SK-N-SH (cell line): ENCODE results near the gene DSTN. TPM values are rescaled to one million over a fixed set of nuclear protein-coding genes. Genes with fewer than 3 reads are reported as not detected.

ENCODE experiments used
- CTCF ChIA-PET: fragments of 300-600, 350-600 bp; formaldehyde crosslinking; extraction: SDS; loops from one replicate; lab custom pipeline; 2021; lab: Yijun Ruan, JAX
- POLR2A ChIA-PET: fragments of 350-600 bp; sonication (Branson Sonifier 250); formaldehyde crosslinking; extraction: SDS; loops from one replicate; lab custom pipeline; 2020; ENCODE audit warnings: antibody characterized with exemption, inconsistent platforms; lab: Yijun Ruan, JAX
- DNase-seq: peaks from one replicate; pipeline ENCODE4 v3.0.0; 2012
- H2AFZ ChIP-seq: fragments of 200-600 bp; sonication (generic); 2 replicates; pipeline ENCODE4 v1.8.1; 2016; ENCODE audit warnings: antibody characterized with exemption, mild to moderate bottlenecking, low read depth
- H3F3A ChIP-seq: fragments of 200-600 bp; sonication (generic); replicated peaks from 2 replicates; pipeline ENCODE3; 2016; ENCODE audit warnings: antibody characterized with exemption, mild to moderate bottlenecking; ENCODE audit not compliant: insufficient read depth
- H3K27ac ChIP-seq, 2 experiments: fragments of 200-500 bp in 1 of 2; fragments of 200-600 bp in 1 of 2; sonication (Bioruptor generic) in 1 of 2; sonication (generic), shearing (Covaris generic) in 1 of 2; 2 replicates each; pipeline versions ENCODE4 v1.5.1 to v1.6.1; 2014 to 2016; ENCODE audit warnings: low read depth in 2 of 2, inconsistent platforms in 1 of 2, low read length in 1 of 2, mild to moderate bottlenecking in 1 of 2, mixed read lengths in 1 of 2
- H3K27me3 ChIP-seq: fragments of 200-600 bp; sonication (generic), shearing (Covaris generic); 2 replicates; pipeline ENCODE4 v1.6.1; 2016; ENCODE audit warnings: mixed run types; ENCODE audit not compliant: insufficient read depth
- H3K36me3 ChIP-seq, 2 experiments: fragments of 200-500 bp in 1 of 2; fragments of 200-600 bp in 1 of 2; sonication (Bioruptor generic) in 1 of 2; sonication (generic) in 1 of 2; replicated peaks in 1 of 2; 2 replicates each; pipeline versions ENCODE3 to v1.5.1; 2014 to 2016; ENCODE audit warnings: low read length in 1 of 2, mild to moderate bottlenecking in 1 of 2; ENCODE audit not compliant: insufficient read depth in 2 of 2, control insufficient read depth in 1 of 2
- H3K4me1 ChIP-seq, 2 experiments: fragments of 200-500 bp in 1 of 2; fragments of 200-600 bp in 1 of 2; sonication (Bioruptor generic) in 1 of 2; sonication (generic), shearing (Covaris generic) in 1 of 2; 2 replicates each; pipeline versions ENCODE4 v1.5.1 to v1.6.1; 2014 to 2016; ENCODE audit warnings: low read depth in 1 of 2, low read length in 1 of 2, mixed run types in 1 of 2; ENCODE audit not compliant: insufficient read depth in 2 of 2, control insufficient read depth in 1 of 2
- H3K4me2 ChIP-seq: fragments of 200-600 bp; sonication (generic), shearing (Covaris generic); 2 replicates; pipeline ENCODE4 v1.6.1; 2017; ENCODE audit warnings: mixed run types
- H3K4me3 ChIP-seq, 2 experiments: fragments of 200-500 bp in 1 of 2; fragments of 200-600 bp in 1 of 2; sonication (Bioruptor generic) in 1 of 2; sonication (generic), shearing (Covaris generic) in 1 of 2; 2 replicates each; pipeline versions ENCODE4 v1.5.1 to v1.8.1; 2014 to 2016; ENCODE audit warnings: low read depth in 2 of 2, inconsistent platforms in 1 of 2, low read length in 1 of 2, mild to moderate bottlenecking in 1 of 2, mixed read lengths in 1 of 2, moderate library complexity in 1 of 2
- H3K79me2 ChIP-seq: fragments of 200-600 bp; sonication (generic); 2 replicates; pipeline ENCODE4 v1.8.1; 2017; ENCODE audit warnings: mild to moderate bottlenecking; ENCODE audit not compliant: insufficient read depth
- H3K9ac ChIP-seq: fragments of 200-600 bp; sonication (generic); 2 replicates; pipeline ENCODE4 v1.6.1; 2017; ENCODE audit warnings: mixed run types
- H3K9me2 ChIP-seq: fragments of 200-600 bp; sonication (generic); 2 replicates; pipeline ENCODE4 v1.6.1; 2017; ENCODE audit warnings: mixed run types
- H3K9me3 ChIP-seq: fragments of 200-600 bp; sonication (generic); 2 replicates; pipeline ENCODE4 v1.6.1; 2017; ENCODE audit warnings: mixed run types, mild to moderate bottlenecking, moderate library complexity
- H4K20me1 ChIP-seq: fragments of 200-600 bp; sonication (generic); 2 replicates; pipeline ENCODE4 v1.6.1; 2017; ENCODE audit warnings: mild to moderate bottlenecking, mixed run types; ENCODE audit not compliant: insufficient read depth
- FOXJ3 ChIP-seq: sonication (generic); formaldehyde crosslinking; IDR thresholded peaks from 2 replicates; pipeline ENCODE4 v1.5.1; 2020; ENCODE audit warnings: mild to moderate bottlenecking, missing genetic modification reagents
- PBX3 ChIP-seq: IDR thresholded peaks from 2 replicates; pipeline ENCODE4; 2012
- USF1 ChIP-seq: IDR thresholded peaks from 2 replicates; pipeline ENCODE4 v1.4.0; 2012; ENCODE audit warnings: low read depth, borderline replicate concordance
- WGBS: methylation state at CpG from one replicate; pipeline ENCODE4 v1.1.6; 2017; ENCODE audit warnings: low lambda C conversion rate; 5-methylcytosine and 5-hydroxymethylcytosine counted together
- polyA plus RNA-seq, 3 experiments: library from polyadenylated mRNA; depleted of rRNA; stranded (reverse); fragments of >200 nt; gene quantifications; 2 replicates each; pipeline ENCODE4 v1.2.3, GENCODE V29; 2012
- TF ChIP-seq, protein P1 (sequence below): fragments of 200-600 bp; sonication (generic); IDR thresholded peaks from 2 replicates; pipeline ENCODE4 v1.6.1; 2017; ENCODE audit warnings: antibody characterized with exemption, mild to moderate bottlenecking, moderate library complexity

Gene DSTN
- polyA plus RNA-seq, 1 of the 3 experiments (the other 2 are of a cell fraction) = 167 TPM

DNA sequence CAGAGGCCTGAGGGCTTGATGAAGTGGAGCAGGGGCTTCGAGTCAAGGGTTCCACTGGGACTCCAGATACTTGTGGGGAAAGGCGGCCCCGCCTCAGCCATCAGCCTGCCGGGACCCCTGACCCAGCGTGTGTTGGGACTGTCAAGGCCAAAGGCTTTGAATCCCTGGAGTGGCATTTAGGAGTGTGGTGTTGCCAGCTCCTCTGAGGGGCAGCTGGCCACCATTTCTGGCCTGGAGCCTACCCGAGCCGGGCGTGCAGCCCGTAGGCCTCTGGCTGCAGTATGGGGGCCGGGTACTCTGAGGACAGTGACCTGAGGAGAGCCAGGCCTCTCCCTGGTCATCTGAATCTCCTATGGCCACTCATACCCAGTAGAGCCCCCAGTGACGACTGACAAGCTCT lies 72.1 kb downstream of the DSTN start:
- DNase-seq = no peak
- H3K36me3 ChIP-seq = peaks cover 5 to 37% of the 10 kb centered on the region in 2 experiments
- no peak for TF ChIP-seq PBX3
- ChIA-PET POLR2A (no interaction called here), CTCF (interaction anchor here (0.8 kb wide), 1 partner anchor 137 kb away, joined by 5 read pairs; no protein-coding TSS in a partner anchor)
- H3K4me3 ChIP-seq = no peak overlapping the region
- H3K27ac ChIP-seq = no peak overlapping the region
- H3K9me3 ChIP-seq = no peaks in the 10 kb centered on the region
- H3K79me2 ChIP-seq = peaks cover 61% of the 10 kb centered on the region
- H3K9me2 ChIP-seq = no peaks in the 10 kb centered on the region
- no peak overlapping the region for H3K9ac ChIP-seq
- H4K20me1 ChIP-seq = peaks cover 72% of the 10 kb centered on the region
- WGBS = 97% methylated on average over 10 of the region's 11 CpGs
- no peaks in the 10 kb centered on the region for H3F3A ChIP-seq
- no peak overlapping the region for H2AFZ ChIP-seq
- peaks cover 0 to 28% of the 10 kb centered on the region in 2 experiments; a peak in 1 of 4 replicates for H3K4me1 ChIP-seq
- no peaks in the 10 kb centered on the region for H3K27me3 ChIP-seq
- no peak overlapping the region for H3K4me2 ChIP-seq

GRCh38 chr20:17642404-17643269 lies 72.8 kb downstream of the DSTN start:
- Histone ChIP-seq H3K36me3 (peaks cover 5 to 35% of the 10 kb centered on the region in 2 experiments), H3F3A (no peaks in the 10 kb centered on the region), H3K9me3 (no peaks in the 10 kb centered on the region), H3K4me1 (peaks cover 0 to 28% of the 10 kb centered on the region in 2 experiments; a peak in 1 of 4 replicates), H2AFZ (no peak overlapping the region), H3K4me3 (no peak overlapping the region), H3K9me2 (no peaks in the 10 kb centered on the region), H3K27me3 (no peaks in the 10 kb centered on the region), H4K20me1 (peaks cover 73% of the 10 kb centered on the region), H3K79me2 (peaks cover 67% of the 10 kb centered on the region), H3K27ac (no peak overlapping the region), H3K4me2 (no peak overlapping the region), H3K9ac (no peak overlapping the region)
- TF ChIP-seq USF1 = no peak
- no peak for TF ChIP-seq FOXJ3 (CRISPR knock-in tag)
- 95% methylated on average over 9 of the region's 19 CpGs for WGBS
- POLR2A ChIA-PET = interaction anchor here (0.6 kb wide), 2 partner anchors 9 to 11 kb away, joined by 3 to 4 read pairs; no protein-coding TSS in a partner anchor
- CTCF ChIA-PET = interaction anchor here (0.8 to 1.7 kb wide), 2 partner anchors 13 to 138 kb away, joined by 5 read pairs; no protein-coding TSS in a partner anchor
- no peak for DNase-seq

- 91% methylated on average over 9 of the region's 10 CpGs for WGBS
- peaks cover 77% of the 10 kb centered on the region for H4K20me1 ChIP-seq
- TF ChIP-seq, protein P1, sequence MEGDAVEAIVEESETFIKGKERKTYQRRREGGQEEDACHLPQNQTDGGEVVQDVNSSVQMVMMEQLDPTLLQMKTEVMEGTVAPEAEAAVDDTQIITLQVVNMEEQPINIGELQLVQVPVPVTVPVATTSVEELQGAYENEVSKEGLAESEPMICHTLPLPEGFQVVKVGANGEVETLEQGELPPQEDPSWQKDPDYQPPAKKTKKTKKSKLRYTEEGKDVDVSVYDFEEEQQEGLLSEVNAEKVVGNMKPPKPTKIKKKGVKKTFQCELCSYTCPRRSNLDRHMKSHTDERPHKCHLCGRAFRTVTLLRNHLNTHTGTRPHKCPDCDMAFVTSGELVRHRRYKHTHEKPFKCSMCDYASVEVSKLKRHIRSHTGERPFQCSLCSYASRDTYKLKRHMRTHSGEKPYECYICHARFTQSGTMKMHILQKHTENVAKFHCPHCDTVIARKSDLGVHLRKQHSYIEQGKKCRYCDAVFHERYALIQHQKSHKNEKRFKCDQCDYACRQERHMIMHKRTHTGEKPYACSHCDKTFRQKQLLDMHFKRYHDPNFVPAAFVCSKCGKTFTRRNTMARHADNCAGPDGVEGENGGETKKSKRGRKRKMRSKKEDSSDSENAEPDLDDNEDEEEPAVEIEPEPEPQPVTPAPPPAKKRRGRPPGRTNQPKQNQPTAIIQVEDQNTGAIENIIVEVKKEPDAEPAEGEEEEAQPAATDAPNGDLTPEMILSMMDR = no peak
- H3K9me2 ChIP-seq = no peaks in the 10 kb centered on the region
- H3F3A ChIP-seq = no peaks in the 10 kb centered on the region
- H3K4me2 ChIP-seq = no peak overlapping the region
- peaks cover 5 to 34% of the 10 kb centered on the region in 2 experiments for H3K36me3 ChIP-seq
- CTCF ChIA-PET = interaction anchor here (1.7 kb wide), 1 partner anchor 12 kb away, joined by 5 read pairs; no protein-coding TSS in a partner anchor
- no peaks in the 10 kb centered on the region for H3K27me3 ChIP-seq
- H3K9ac ChIP-seq = no peak overlapping the region
- peaks cover 78% of the 10 kb centered on the region for H3K79me2 ChIP-seq
- H3K9me3 ChIP-seq = no peaks in the 10 kb centered on the region
- no peak for DNase-seq
- no peak overlapping the region for H3K27ac ChIP-seq
- POLR2A ChIA-PET = interaction anchor here (0.6 kb wide), 1 partner anchor 12 kb away, joined by 3 read pairs; no protein-coding TSS in a partner anchor
- H2AFZ ChIP-seq = no peak overlapping the region
- peaks cover 0 to 31% of the 10 kb centered on the region in 2 experiments; a peak in 1 of 4 replicates for H3K4me1 ChIP-seq
- H3K4me3 ChIP-seq = no peak overlapping the region
These were observed 73.8 kb downstream of the DSTN start for GRCh38 chr20:17643531-17644188.
